Measurements from ENCODE around the gene PCDHGA8. TPM values are rescaled to one million over a fixed set of nuclear protein-coding genes. Genes with fewer than 3 reads are reported as not detected.
"Not testable (repeated sequence)": the region's sequence is repeated elsewhere in the genome, so short reads cannot be mapped to it uniquely, and the experiment has no call there.

Gene PCDHGA8
- total RNA-seq, 1 donor from 2014 or later = 2.6 TPM

DNA sequence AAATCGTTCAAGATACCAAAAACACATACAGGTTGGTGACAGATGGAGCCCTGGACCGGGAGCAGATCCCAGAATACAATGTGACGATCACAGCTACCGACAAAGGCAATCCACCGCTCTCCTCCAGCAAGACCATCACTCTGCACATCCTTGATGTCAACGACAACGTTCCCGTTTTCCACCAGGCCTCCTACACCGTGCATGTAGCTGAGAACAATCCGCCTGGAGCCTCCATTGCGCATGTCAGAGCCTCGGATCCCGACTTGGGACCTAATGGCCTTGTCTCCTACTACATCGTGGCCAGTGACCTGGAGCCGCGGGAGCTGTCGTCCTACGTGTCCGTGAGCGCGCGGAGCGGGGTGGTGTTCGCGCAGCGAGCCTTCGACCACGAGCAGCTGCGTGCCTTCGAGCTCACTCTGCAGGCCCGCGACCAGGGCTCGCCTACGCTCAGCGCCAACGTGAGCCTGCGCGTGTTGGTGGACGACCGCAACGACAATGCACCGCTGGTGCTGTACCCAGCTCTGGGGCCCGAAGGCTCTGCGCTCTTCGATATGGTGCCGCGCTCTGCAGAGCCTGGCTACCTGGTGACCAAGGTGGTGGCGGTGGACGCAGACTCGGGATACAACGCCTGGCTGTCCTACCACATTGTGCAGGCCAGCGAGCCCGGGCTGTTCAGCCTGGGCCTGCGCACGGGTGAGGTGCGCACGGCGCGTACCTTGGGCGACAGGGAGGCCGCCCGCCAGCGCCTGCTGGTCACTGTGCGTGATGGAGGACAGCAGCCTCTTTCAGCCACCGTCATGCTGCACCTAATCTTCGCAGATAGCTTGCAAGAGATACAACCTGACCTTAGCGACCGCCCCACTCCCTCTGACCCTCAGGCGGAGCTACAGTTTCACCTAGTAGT lies 20.6 kb upstream of the PCDHGA8 start:
- Mint-ChIP-seq H3K27ac (ENCODE audit: unreplicated experiment) (no peak overlapping the region), H3K27me3 (ENCODE audit: unreplicated experiment) (peaks cover 2% of the 10 kb centered on the region), H3K9me3 (ENCODE audit: unreplicated experiment) (peaks cover 27% of the 10 kb centered on the region), H3K4me3 (ENCODE audit: unreplicated experiment) (peak overlapping the region; percentile 83), H3K4me1 (ENCODE audit: unreplicated experiment) (no peaks in the 10 kb centered on the region), H3K36me3 (ENCODE audit: low read depth, unreplicated experiment) (peaks cover 55% of the 10 kb centered on the region)
- no peak for DNase-seq (ENCODE audit: low spot score)
- TF ChIP-seq, protein P1, sequence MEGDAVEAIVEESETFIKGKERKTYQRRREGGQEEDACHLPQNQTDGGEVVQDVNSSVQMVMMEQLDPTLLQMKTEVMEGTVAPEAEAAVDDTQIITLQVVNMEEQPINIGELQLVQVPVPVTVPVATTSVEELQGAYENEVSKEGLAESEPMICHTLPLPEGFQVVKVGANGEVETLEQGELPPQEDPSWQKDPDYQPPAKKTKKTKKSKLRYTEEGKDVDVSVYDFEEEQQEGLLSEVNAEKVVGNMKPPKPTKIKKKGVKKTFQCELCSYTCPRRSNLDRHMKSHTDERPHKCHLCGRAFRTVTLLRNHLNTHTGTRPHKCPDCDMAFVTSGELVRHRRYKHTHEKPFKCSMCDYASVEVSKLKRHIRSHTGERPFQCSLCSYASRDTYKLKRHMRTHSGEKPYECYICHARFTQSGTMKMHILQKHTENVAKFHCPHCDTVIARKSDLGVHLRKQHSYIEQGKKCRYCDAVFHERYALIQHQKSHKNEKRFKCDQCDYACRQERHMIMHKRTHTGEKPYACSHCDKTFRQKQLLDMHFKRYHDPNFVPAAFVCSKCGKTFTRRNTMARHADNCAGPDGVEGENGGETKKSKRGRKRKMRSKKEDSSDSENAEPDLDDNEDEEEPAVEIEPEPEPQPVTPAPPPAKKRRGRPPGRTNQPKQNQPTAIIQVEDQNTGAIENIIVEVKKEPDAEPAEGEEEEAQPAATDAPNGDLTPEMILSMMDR (IDR thresholded peaks at IDR 0.05; ENCODE audit: unreplicated experiment) = no peak

DNA sequence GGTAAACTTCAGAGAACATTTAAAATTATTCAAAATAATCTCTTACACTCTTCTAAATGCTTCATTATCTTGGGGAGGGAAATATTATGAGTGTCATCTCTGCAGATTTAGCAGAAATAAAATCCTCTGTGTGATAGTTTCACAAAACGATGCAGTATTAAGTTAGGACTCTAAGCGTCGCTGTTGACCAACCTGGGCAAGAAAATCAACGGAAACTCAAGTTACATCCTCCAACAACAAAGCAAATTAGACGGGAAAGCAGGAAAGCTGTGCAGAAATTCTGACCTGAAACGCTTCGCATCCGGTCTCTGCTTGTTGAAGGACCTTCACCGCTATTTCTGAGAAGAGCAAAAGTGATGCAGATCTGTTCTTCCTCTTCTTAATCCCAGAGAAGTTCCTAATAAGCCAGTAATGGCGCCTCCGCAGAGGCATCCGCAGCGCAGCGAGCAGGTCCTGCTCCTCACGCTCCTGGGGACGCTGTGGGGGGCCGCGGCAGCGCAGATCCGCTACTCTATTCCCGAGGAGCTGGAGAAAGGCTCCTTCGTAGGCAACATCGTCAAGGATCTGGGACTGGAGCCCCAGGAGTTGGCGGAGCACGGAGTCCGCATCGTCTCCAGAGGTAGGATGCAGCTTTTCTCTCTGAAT lies 18.6 kb upstream of the PCDHGA8 start, which contains the start of gene PCDHGA6:
PCDHGA6 (plus strand) TSS at position 219 of the 645 bp plus-strand sequence; CDS start at position 412, 193 bp downstream.
- Mint-ChIP-seq H3K4me1 (ENCODE audit: unreplicated experiment) (no peaks in the 10 kb centered on the region), H3K36me3 (ENCODE audit: low read depth, unreplicated experiment) (peaks cover 62% of the 10 kb centered on the region), H3K27me3 (ENCODE audit: unreplicated experiment) (peaks cover 2% of the 10 kb centered on the region), H3K27ac (ENCODE audit: unreplicated experiment) (no peak within 1 kb of the TSS), H3K9me3 (ENCODE audit: unreplicated experiment) (peaks cover 27% of the 10 kb centered on the region), H3K4me3 (ENCODE audit: unreplicated experiment) (peak within 1 kb of the TSS; percentile 73)
- DNase-seq (ENCODE audit: low spot score) = no peak
- TF ChIP-seq, protein P1 (IDR thresholded peaks at IDR 0.05; ENCODE audit: unreplicated experiment) = no peak

DNA sequence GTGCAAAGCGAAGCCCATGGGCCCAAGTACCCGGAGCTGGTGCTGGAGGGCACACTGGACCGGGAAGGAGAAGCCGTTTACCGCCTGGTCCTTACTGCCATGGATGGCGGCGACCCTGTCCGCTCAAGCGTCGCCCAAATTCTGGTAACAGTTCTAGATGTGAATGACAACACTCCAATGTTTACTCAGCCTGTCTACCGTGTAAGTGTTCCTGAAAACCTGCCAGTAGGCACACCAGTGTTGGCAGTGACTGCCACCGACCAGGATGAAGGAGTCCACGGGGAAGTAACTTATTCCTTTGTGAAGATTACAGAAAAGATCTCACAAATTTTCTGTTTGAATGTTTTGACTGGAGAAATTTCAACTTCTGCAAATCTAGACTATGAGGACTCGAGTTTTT lies 17.8 kb upstream of the PCDHGA8 start:
- TF ChIP-seq, protein P1 (IDR thresholded peaks at IDR 0.05; ENCODE audit: unreplicated experiment) = no peak
- Mint-ChIP-seq H3K4me1 (ENCODE audit: unreplicated experiment) (no peaks in the 10 kb centered on the region), H3K9me3 (ENCODE audit: unreplicated experiment) (peaks cover 27% of the 10 kb centered on the region), H3K36me3 (ENCODE audit: low read depth, unreplicated experiment) (peaks cover 62% of the 10 kb centered on the region), H3K27ac (ENCODE audit: unreplicated experiment) (no peak overlapping the region), H3K4me3 (ENCODE audit: unreplicated experiment) (peak overlapping the region; percentile 73), H3K27me3 (ENCODE audit: unreplicated experiment) (peaks cover 2% of the 10 kb centered on the region)
- no peak for DNase-seq (ENCODE audit: low spot score)

DNA sequence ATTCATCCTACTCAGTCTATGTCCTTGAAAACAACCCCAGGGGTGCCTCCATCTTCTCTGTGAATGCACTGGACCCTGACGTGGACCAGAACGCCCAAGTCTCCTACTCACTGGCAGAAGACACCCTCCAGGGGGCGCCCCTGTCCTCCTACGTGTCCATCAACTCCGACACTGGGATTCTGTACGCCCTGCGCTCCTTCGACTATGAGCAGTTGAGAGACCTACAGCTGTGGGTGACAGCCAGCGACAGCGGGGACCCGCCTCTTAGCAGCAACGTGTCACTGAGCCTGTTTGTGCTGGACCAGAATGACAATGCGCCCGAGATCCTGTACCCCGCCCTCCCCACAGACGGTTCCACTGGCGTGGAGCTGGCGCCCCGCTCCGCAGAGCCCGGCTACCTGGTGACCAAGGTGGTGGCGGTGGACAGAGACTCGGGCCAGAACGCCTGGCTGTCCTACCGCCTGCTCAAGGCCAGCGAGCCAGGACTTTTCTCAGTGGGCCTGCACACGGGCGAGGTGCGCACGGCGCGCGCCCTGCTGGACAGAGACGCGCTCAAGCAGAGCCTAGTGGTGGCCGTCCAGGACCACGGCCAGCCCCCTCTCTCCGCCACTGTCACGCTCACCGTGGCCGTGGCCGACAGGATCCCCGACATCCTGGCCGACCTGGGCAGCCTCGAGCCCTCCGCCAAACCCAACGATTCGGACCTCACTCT lies 16.8 kb upstream of the PCDHGA8 start:
- not testable (repeated sequence) for H3K27me3 Mint-ChIP-seq (ENCODE audit: unreplicated experiment); H3K27ac Mint-ChIP-seq (ENCODE audit: unreplicated experiment); H3K4me3 Mint-ChIP-seq (ENCODE audit: unreplicated experiment); H3K4me1 Mint-ChIP-seq (ENCODE audit: unreplicated experiment); DNase-seq (ENCODE audit: low spot score)
- Mint-ChIP-seq H3K36me3 (ENCODE audit: low read depth, unreplicated experiment) (peaks cover 55% of the 10 kb centered on the region), H3K9me3 (ENCODE audit: unreplicated experiment) (peaks cover 27% of the 10 kb centered on the region)

All from endothelial cell (in vitro differentiated cells).